Measurements from ENCODE around the gene UNC13C.

The UNC13C gene

DNA sequence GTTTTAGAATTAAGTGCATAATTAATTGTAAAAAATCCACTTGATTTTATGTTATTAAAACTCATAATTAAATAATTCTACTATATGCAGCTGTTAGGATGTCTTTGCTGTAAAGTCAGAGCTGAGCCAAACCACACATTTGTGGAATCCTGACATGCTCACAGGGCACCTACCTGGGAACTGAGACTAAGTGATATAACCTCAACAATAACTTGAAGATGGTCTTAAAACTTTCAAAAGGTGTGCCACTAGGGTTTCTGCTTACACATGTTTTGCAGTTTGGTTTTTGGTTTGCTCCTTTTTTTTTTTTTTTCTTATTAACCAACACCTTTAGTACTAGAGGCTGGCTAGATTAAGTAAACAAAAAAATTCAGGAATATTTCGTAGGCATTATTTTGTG, 549.8 kb downstream of the UNC13C start:
- H3K4me3 ChIP-seq (ENCODE audit: low read length), result no peak overlapping the region
- no peak for DNase-seq (ENCODE audit: low read depth)
- TF ChIP-seq, protein P1, sequence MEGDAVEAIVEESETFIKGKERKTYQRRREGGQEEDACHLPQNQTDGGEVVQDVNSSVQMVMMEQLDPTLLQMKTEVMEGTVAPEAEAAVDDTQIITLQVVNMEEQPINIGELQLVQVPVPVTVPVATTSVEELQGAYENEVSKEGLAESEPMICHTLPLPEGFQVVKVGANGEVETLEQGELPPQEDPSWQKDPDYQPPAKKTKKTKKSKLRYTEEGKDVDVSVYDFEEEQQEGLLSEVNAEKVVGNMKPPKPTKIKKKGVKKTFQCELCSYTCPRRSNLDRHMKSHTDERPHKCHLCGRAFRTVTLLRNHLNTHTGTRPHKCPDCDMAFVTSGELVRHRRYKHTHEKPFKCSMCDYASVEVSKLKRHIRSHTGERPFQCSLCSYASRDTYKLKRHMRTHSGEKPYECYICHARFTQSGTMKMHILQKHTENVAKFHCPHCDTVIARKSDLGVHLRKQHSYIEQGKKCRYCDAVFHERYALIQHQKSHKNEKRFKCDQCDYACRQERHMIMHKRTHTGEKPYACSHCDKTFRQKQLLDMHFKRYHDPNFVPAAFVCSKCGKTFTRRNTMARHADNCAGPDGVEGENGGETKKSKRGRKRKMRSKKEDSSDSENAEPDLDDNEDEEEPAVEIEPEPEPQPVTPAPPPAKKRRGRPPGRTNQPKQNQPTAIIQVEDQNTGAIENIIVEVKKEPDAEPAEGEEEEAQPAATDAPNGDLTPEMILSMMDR (conservative IDR thresholded peaks at IDR 0.05; ENCODE audit: low read length), result no peak

DNA sequence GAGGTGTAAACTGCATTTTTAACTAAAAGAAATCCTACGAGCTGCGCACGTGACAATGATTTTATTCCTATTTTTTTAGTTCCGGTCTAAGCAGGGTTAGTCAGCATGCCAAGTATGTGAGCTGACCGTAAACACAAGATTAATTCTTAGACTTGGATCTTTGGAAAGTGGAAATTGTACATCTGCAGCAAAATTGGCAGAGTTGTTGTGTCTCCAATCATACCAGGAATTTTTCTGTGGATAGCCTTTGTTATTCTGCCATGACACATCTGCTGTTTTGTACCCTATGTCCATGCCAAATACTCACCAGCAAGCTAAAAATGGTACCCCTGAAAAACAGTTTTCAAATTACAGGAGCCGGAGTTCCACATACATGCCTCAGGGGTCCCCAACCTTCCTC, 562.5 kb downstream of the UNC13C start:
- TF ChIP-seq, protein P1 (conservative IDR thresholded peaks at IDR 0.05; ENCODE audit: low read length), result no peak
- no peak overlapping the region for H3K4me3 ChIP-seq (ENCODE audit: low read length)
- DNase-seq (ENCODE audit: low read depth), result no peak

DNA sequence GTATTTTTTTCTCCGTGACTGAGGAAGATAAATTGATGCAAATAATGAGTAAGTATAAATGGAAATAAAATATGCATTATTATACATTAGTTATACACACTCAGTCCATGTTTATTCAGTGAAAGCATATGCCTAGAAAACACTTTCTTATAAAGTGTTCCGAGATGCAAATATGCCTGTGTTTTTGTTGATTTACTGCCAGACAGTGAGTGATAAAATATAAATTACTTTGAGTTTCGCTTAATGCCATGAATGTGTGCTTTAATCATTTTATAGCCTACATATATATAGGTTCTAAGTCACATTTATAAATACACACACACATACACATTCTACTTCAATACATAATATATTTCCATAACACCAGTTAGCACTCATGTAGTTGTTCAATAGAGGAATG, 569.2 kb downstream of the UNC13C start:
- DNase-seq (ENCODE audit: low read depth), result no peak
- TF ChIP-seq, protein P1 (conservative IDR thresholded peaks at IDR 0.05; ENCODE audit: low read length), result no peak
- no peak overlapping the region for H3K4me3 ChIP-seq (ENCODE audit: low read length)

DNA sequence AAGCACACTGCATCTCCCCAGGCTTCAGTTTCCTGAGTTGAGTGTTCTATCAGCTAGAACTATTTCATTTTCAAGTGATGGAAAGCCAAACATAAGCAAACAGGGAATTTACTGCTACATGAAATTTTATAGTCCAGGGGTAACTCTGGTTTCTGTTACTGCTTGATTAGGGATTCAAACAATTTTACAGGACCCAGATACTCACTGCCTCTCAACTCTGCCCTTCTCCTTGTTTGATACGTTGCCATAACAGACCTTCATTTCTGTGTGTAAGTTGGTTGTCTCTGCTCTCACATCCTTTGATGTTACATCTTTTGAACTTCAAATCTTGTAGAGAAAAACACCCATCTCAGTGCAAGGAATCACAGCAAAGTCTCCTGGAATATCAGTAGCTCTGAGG, 572.7 kb downstream of the UNC13C start:
- no peak for DNase-seq (ENCODE audit: low read depth)
- H3K4me3 ChIP-seq (ENCODE audit: low read length), result no peak overlapping the region
- TF ChIP-seq, protein P1 (conservative IDR thresholded peaks at IDR 0.05; ENCODE audit: low read length), result no peak

DNA sequence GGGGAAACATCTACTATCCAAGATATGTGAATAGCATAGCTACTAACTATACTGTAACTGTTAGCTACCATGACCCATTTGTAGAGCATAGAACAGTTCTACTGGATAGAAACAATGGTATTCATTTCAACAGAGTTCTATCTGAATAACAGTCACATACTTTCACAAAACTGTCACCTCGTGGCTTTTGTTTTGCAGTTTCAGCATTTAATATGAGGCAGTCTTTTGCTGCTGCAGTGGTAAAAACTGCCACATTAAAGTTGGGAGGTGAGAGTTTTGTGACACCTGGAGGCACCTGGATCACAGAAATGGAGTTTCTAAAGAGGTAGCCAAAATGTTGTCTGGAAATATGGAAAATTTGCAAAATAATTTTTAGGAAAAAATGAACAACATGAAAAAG, 578.0 kb downstream of the UNC13C start:
- no peak overlapping the region for H3K4me3 ChIP-seq (ENCODE audit: low read length)
- TF ChIP-seq, protein P1 (conservative IDR thresholded peaks at IDR 0.05; ENCODE audit: low read length), result no peak
- no peak for DNase-seq (ENCODE audit: low read depth)

DNA sequence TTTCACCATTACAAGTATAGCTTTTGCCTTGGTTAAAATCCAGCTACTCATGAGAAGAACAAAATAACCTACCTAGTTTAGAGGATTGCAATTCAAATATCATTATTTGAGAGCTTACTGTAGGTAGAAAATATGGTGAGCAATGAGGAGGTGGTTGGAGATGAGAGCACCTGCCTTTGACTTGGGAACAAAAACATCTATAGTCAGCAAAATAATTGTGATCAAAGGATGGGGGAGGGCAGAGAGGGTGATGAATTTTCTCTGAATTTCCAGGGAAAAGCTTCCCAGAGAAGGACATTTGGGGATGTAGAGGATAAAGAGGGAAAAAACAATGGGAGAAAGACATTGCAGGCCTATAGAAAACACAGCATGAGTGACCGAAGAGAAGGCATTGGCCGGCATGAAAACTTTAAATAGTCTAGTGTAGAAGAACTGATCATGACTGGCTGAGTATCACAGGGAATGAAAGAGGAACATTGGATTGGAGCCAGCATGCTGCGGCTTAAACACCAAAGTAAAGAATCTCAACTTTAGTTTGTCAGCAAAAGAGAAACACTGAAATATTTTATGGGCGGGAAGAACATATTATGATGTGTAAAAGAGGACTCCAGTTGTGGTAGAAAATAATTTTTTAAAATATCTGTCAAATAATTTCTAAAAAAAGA, 581.3 kb downstream of the UNC13C start:
- DNase-seq (ENCODE audit: low read depth), result no peak
- H3K4me3 ChIP-seq (ENCODE audit: low read length), result no peak overlapping the region
- TF ChIP-seq, protein P1 (conservative IDR thresholded peaks at IDR 0.05; ENCODE audit: low read length), result no peak

DNA sequence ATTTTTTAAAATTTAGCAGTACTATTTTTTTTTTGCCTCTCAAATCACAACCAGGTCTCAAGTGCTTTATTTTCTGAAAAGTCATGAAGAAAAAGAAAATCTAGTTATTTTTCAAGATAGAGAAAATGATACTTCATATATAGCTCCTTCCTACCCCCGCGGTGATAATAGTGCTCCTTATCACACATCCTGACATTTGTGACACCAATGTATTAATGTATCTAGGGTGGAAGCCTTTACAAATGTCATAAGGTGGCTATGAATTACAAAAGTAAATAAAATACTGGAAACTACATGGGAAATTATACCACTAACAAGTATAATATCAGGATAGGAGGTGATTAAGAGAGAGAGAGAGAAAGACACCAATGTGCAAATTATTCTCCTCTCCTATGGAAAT, 582.2 kb downstream of the UNC13C start:
- H3K4me3 ChIP-seq (ENCODE audit: low read length), result no peak overlapping the region
- TF ChIP-seq, protein P1 (conservative IDR thresholded peaks at IDR 0.05; ENCODE audit: low read length), result no peak
- no peak for DNase-seq (ENCODE audit: low read depth)
